Measurements from ENCODE around the gene GRK5.

GRK5 gene

GRCh38 chr10:119323085-119324016 lies 116.0 kb downstream of the GRK5 start:
- no peak for DNase-seq

GRCh38 chr10:119325131-119325530 lies 117.8 kb downstream of the GRK5 start:
- DNase-seq: no peak

- no peak for DNase-seq
Observed at GRCh38 chr10:119326167-119326566, 118.8 kb downstream of the GRK5 start.

GRCh38 chr10:119327096-119327745 lies 119.8 kb downstream of the GRK5 start:
- no peak for DNase-seq

GRCh38 chr10:119328223-119328622 lies 120.9 kb downstream of the GRK5 start:
- DNase-seq: no peak

GRCh38 chr10:119330342-119330741 lies 123.0 kb downstream of the GRK5 start:
- no peak for DNase-seq

GRCh38 chr10:119331061-119331460 lies 123.7 kb downstream of the GRK5 start:
- DNase-seq: no peak

- DNase-seq: no peak
Observed at GRCh38 chr10:119333146-119333792, 125.9 kb downstream of the GRK5 start.

GRCh38 chr10:119335671-119336353 lies 128.4 kb downstream of the GRK5 start:
- DNase-seq: no peak

GRCh38 chr10:119336599-119336998 lies 129.2 kb downstream of the GRK5 start:
- no peak for DNase-seq

GRCh38 chr10:119337223-119337622 lies 129.9 kb downstream of the GRK5 start:
- DNase-seq: no peak

- DNase-seq: no peak
Observed at GRCh38 chr10:119337796-119338432, 130.5 kb downstream of the GRK5 start.

- DNase-seq: no peak
Observed at GRCh38 chr10:119339109-119339508, 131.7 kb downstream of the GRK5 start.

- DNase-seq: no peak
Observed at GRCh38 chr10:119340893-119341458, 133.6 kb downstream of the GRK5 start.

- no peak for DNase-seq
Observed at GRCh38 chr10:119341459-119342301, 134.3 kb downstream of the GRK5 start.

- no peak for DNase-seq
Observed at GRCh38 chr10:119342335-119342734, 135.0 kb downstream of the GRK5 start.

- DNase-seq: no peak
Observed at GRCh38 chr10:119343011-119343601, 135.7 kb downstream of the GRK5 start.

GRCh38 chr10:119344381-119344780 lies 137.0 kb downstream of the GRK5 start:
- no peak for DNase-seq

GRCh38 chr10:119346095-119346832 lies 138.9 kb downstream of the GRK5 start:
- no peak for DNase-seq

All from NCI-H774 (cell line).